NOMO-1 treated with dmso at 0.1 percent for 144 hours (cell line): ENCODE results near the gene CMTR2.

ENCODE experiments used
- DNase-seq: peaks from one replicate; lab custom pipeline; 2025; ENCODE audit not compliant: unreplicated experiment; lab: John Stamatoyannopoulos, UW

Gene CMTR2

GRCh38 chr16:71276589-71277334 lies 12.4 kb downstream of the CMTR2 start:
- no peak for DNase-seq

GRCh38 chr16:71273384-71273783 lies 15.8 kb downstream of the CMTR2 start:
- DNase-seq: no peak

- DNase-seq: no peak
These were observed 24.9 kb downstream of the CMTR2 start for GRCh38 chr16:71264299-71264698.

GRCh38 chr16:71263582-71263981 lies 25.6 kb downstream of the CMTR2 start:
- no peak for DNase-seq

- DNase-seq: no peak
These were observed 26.8 kb downstream of the CMTR2 start for GRCh38 chr16:71262391-71262790.

GRCh38 chr16:71260995-71261394 lies 28.2 kb downstream of the CMTR2 start:
- no peak for DNase-seq

- DNase-seq: no peak
These were observed 30.1 kb downstream of the CMTR2 start for GRCh38 chr16:71259086-71259485.

GRCh38 chr16:71258372-71258771 lies 30.8 kb downstream of the CMTR2 start:
- no peak for DNase-seq

GRCh38 chr16:71257768-71258167 lies 31.4 kb downstream of the CMTR2 start:
- no peak for DNase-seq

- no peak for DNase-seq
These were observed 33.5 kb downstream of the CMTR2 start for GRCh38 chr16:71255721-71256120.

GRCh38 chr16:71254832-71255525 lies 34.2 kb downstream of the CMTR2 start:
- DNase-seq: peak; percentile 29

GRCh38 chr16:71250461-71251235 lies 38.6 kb downstream of the CMTR2 start:
- no peak for DNase-seq

- peak; percentile 32 for DNase-seq
These were observed 39.8 kb downstream of the CMTR2 start for GRCh38 chr16:71249399-71249798.

GRCh38 chr16:71247478-71247877 lies 41.7 kb downstream of the CMTR2 start:
- no peak for DNase-seq

- no peak for DNase-seq
These were observed 42.9 kb downstream of the CMTR2 start for GRCh38 chr16:71246309-71246708.

- no peak for DNase-seq
These were observed 44.7 kb downstream of the CMTR2 start for GRCh38 chr16:71244521-71244920.

GRCh38 chr16:71242601-71243000 lies 46.6 kb downstream of the CMTR2 start:
- DNase-seq: no peak

- DNase-seq: no peak
These were observed 47.2 kb downstream of the CMTR2 start for GRCh38 chr16:71242036-71242435.
